Measurements from ENCODE around the gene TRAPPC3L. TPM values are rescaled to one million over a fixed set of nuclear protein-coding genes. Genes with fewer than 3 reads are reported as not detected.

Gene TRAPPC3L
- total RNA-seq, 3 donors from 2014 or later: 0.80 TPM; not detected in 2

DNA sequence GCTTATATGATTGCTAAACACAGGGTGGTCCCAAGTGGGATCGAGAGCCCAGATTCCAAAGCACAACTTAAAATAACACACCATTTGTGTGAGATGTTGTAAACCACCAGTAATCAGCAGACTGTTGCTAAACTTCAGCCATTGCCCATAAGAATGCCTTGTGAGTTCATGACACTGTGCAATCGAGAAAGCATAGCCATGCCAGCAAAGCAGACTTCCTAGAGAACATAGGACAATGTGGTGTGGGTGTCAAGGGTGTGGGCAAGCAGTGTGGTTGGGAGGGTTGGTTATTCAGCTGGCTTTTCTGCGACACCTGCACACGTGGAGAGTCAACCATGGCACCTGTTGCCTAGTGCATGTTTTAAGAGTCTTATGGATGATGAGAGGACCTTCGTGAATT, 100.4 kb downstream of the TRAPPC3L start:
- TF ChIP-seq POLR2AphosphoS5 (IDR thresholded peaks at IDR 0.05): no peak
- TF ChIP-seq POLR2A (IDR thresholded peaks at IDR 0.05): no peak
- TF ChIP-seq CTCF (IDR thresholded peaks at IDR 0.05): no peak
- no peak overlapping the region for H3K4me3 ChIP-seq
- DNase-seq (ENCODE audit: low spot score in 2 of 2): no peak
- no peaks in the 10 kb centered on the region for H3K9me3 ChIP-seq
- H3K36me3 ChIP-seq: no peaks in the 10 kb centered on the region
- peaks cover 0 to 2% of the 10 kb centered on the region in 2 donors for H3K4me1 ChIP-seq
- intact Hi-C loops (cut with DNase I; ENCODE audit: low total_unique reads): no loop called here
- no peaks in the 10 kb centered on the region for H3K27me3 ChIP-seq
- H3K27ac ChIP-seq: no peak overlapping the region

Other genes starting within 250 kb of the TRAPPC3L start
- gene DSE, start 174.7 kb downstream of the TRAPPC3L start, total RNA-seq: 100 to 1,000 TPM in 1 of 3 donors, 10 to 100 TPM in 2; 40.6 to 133 (median 50.9) TPM
- gene CALHM6, start 84.3 kb downstream of the TRAPPC3L start, total RNA-seq: 1 to 10 TPM; 2.3 to 9.1 (median 8.3) TPM
- gene CALHM5, start 34.0 kb downstream of the TRAPPC3L start, total RNA-seq: 1 to 10 TPM in 2 of 3 donors, under 1 TPM in 1; 0.73 to 2.4 (median 1.6) TPM
- gene CALHM4, start 8.1 kb upstream of the TRAPPC3L start, total RNA-seq: not detected
- 10 to 100 TPM; 28.0 to 48.2 (median 39.0) TPM for gene RWDD1, start 25.8 kb upstream of the TRAPPC3L start, total RNA-seq
- 1 to 10 TPM in 2 of 3 donors, under 1 TPM in 1; 0.80 to 1.5 (median 1.3) TPM for gene RSPH4A, start 70.8 kb upstream of the TRAPPC3L start, total RNA-seq
- 10 to 100 TPM in 1 of 3 donors, 1 to 10 TPM in 2; 6.6 to 10.4 (median 9.5) TPM for gene ZUP1, start 123.1 kb upstream of the TRAPPC3L start, total RNA-seq
- gene KPNA5, start 135.5 kb upstream of the TRAPPC3L start, total RNA-seq: 10 to 100 TPM; 10.8 to 14.3 (median 11.2) TPM
- gene FAM162B, start 220.0 kb upstream of the TRAPPC3L start, total RNA-seq: 10 to 100 TPM in 1 of 3 donors, 1 to 10 TPM in 2; 3.7 to 11.8 (median 6.9) TPM

All from breast epithelium (tissue), 4 donors.